ENCODE measurements around the gene UGT2A3. TPM values are rescaled to one million over a fixed set of nuclear protein-coding genes. Genes with fewer than 3 reads are reported as not detected.

Gene UGT2A3
- under 1 TPM in 3 of 4 donors, not detected in 1; 0.13 to 0.46 (median 0.13) TPM for total RNA-seq

DNA sequence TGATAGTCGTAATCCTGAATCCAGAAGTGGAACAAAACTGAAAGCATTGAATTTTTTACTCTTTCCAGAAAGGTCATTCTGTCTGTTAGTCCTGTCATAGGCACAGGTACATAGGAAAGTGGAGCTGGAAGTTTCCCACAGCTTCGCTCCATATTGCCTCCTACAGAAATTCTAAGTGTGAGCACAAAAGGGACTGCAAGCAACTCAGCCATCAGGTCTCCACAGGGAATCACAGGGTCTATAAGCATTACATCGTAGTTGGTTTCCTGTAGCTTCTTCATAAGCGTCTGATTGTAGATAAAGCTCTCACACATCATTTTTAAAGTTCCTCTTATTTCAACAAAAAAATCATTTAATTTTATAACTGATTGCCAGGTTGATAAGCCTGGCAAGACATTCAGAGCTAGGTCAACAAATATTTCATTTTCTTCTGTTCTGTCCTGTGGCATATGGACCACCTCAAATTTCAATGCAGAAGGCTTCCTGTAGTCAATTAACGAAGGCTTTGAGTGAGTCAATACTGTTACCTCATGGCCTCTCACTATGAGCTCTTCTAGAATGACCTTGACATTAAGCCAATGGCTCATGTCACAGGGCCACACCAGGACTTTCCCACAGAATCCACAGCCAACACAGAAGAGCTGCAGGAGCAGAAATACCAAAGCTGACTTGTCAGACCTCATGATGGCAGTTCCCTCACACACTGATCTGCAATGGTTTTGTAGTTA lies at the start of gene UGT2A3:
Gene UGT2A3 (minus strand): TSS at position 727 of the 728 bp plus-strand sequence. CDS start 44 bp downstream, at position 683.
- TF ChIP-seq, protein P1, sequence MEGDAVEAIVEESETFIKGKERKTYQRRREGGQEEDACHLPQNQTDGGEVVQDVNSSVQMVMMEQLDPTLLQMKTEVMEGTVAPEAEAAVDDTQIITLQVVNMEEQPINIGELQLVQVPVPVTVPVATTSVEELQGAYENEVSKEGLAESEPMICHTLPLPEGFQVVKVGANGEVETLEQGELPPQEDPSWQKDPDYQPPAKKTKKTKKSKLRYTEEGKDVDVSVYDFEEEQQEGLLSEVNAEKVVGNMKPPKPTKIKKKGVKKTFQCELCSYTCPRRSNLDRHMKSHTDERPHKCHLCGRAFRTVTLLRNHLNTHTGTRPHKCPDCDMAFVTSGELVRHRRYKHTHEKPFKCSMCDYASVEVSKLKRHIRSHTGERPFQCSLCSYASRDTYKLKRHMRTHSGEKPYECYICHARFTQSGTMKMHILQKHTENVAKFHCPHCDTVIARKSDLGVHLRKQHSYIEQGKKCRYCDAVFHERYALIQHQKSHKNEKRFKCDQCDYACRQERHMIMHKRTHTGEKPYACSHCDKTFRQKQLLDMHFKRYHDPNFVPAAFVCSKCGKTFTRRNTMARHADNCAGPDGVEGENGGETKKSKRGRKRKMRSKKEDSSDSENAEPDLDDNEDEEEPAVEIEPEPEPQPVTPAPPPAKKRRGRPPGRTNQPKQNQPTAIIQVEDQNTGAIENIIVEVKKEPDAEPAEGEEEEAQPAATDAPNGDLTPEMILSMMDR (IDR thresholded peaks at IDR 0.05 in 4 of 5, conservative IDR thresholded peaks at IDR 0.05 in 1 of 5), result no peak
- no peak for TF ChIP-seq POLR2A (IDR thresholded peaks at IDR 0.05)
- intact Hi-C loops (cut with DNase I; ENCODE audit: low total_unique reads) (no loop called here), in situ Hi-C loops (cut with MboI; ENCODE audit: low sequenced_read_pairs in 4 of 4) (no loop called here)
- ATAC-seq (no peak), DNase-seq (no peak)
- Histone ChIP-seq H3K4me3 (no peak within 1 kb of the TSS), H3K4me1 (no peaks in the 10 kb centered on the region), H3K27ac (no peak within 1 kb of the TSS), H3K9me3 (no peaks in the 10 kb centered on the region), H3K36me3 (no peaks in the 10 kb centered on the region), H3K27me3 (no peaks in the 10 kb centered on the region)

DNA sequence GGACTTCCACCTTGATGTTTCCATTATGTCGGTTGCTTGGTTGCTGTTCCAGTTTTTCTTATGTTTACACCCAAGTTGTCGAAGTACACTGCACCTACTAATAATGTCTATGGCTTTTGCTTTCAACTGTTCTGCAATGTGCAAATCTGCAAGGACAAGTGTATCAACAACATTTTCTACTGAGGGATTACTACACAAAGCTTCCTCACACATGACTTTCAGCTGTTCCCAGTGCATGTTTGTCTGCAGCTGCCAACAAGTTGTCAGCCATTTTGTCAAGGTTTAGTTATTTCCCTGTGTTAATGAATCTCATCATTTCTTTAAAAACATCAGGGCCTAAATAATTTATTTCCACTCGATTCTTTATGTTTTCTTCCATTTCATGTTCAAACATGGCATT lies 45.4 kb upstream of the UGT2A3 start:
- ATAC-seq, result no peak
- TF ChIP-seq, protein P1 (IDR thresholded peaks at IDR 0.05 in 4 of 5, conservative IDR thresholded peaks at IDR 0.05 in 1 of 5), result no peak
- TF ChIP-seq POLR2A (IDR thresholded peaks at IDR 0.05), result no peak
- intact Hi-C loops (cut with DNase I; ENCODE audit: low total_unique reads) (no loop called here), in situ Hi-C loops (cut with MboI; ENCODE audit: low sequenced_read_pairs in 4 of 4) (no loop called here)
- Histone ChIP-seq H3K27me3 (no peaks in the 10 kb centered on the region), H3K36me3 (no peaks in the 10 kb centered on the region), H3K9me3 (no peaks in the 10 kb centered on the region), H3K4me1 (no peaks in the 10 kb centered on the region), H3K27ac (no peak overlapping the region), H3K4me3 (no peak overlapping the region)
- no peak for DNase-seq

DNA sequence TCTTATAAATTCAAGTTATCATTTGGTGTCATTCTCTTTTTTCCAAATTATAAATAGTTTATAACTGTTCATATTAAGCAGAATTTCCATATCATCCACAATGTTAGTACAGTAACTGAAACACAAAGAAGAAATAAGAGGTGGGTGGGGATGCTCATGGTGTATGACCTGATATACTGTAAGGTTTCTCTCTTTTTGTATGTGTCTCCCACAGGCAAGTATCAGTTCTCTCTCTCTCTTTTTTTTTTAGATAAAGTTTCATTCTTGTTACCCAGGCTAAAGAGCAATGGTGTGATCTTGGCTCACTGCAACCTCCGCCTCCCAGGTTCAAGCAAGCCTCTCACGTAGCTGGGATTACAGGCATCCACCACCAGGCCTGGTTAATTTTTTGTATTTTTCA lies 43.7 kb upstream of the UGT2A3 start:
- DNase-seq, result no peak
- in situ Hi-C loops (cut with MboI; ENCODE audit: low sequenced_read_pairs in 4 of 4) (no loop called here), intact Hi-C loops (cut with DNase I; ENCODE audit: low total_unique reads) (no loop called here)
- no peak for ATAC-seq
- H3K4me3 ChIP-seq, result no peak overlapping the region
- no peaks in the 10 kb centered on the region for H3K4me1 ChIP-seq
- no peaks in the 10 kb centered on the region for H3K9me3 ChIP-seq
- no peak for TF ChIP-seq POLR2A (IDR thresholded peaks at IDR 0.05)
- TF ChIP-seq, protein P1 (IDR thresholded peaks at IDR 0.05 in 4 of 5, conservative IDR thresholded peaks at IDR 0.05 in 1 of 5), result no peak
- no peak overlapping the region for H3K27ac ChIP-seq
- no peaks in the 10 kb centered on the region for H3K36me3 ChIP-seq
- H3K27me3 ChIP-seq, result no peaks in the 10 kb centered on the region

DNA sequence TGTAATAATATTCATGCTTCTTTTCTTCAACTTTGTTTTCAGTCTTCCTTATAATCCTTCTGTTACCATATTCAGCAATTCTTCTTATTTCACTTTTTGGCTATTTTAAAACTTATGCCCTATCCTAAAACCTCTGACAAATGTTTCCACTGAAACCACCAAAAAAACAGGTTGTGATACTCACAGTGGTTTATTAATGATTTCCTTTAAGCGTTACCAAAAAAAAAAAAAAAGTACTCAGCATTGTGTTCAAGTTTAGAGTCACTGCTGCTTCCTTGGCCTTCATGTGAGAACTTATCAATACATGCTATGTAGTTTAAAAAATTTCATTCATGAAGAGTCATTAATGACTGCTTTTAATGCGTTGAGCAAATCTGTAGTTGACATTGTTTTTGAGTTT lies 35.4 kb upstream of the UGT2A3 start:
- no peaks in the 10 kb centered on the region for H3K9me3 ChIP-seq
- intact Hi-C loops (cut with DNase I; ENCODE audit: low total_unique reads), result no loop called here
- H3K27ac ChIP-seq, result no peak overlapping the region
- in situ Hi-C loops (cut with MboI; ENCODE audit: low sequenced_read_pairs in 4 of 4), result no loop called here
- no peaks in the 10 kb centered on the region for H3K36me3 ChIP-seq
- no peaks in the 10 kb centered on the region for H3K27me3 ChIP-seq
- H3K4me1 ChIP-seq, result no peaks in the 10 kb centered on the region
- ATAC-seq, result no peak
- H3K4me3 ChIP-seq, result no peak overlapping the region
- TF ChIP-seq POLR2A (IDR thresholded peaks at IDR 0.05), result no peak
- TF ChIP-seq, protein P1 (IDR thresholded peaks at IDR 0.05 in 4 of 5, conservative IDR thresholded peaks at IDR 0.05 in 1 of 5), result no peak
- no peak for DNase-seq

DNA sequence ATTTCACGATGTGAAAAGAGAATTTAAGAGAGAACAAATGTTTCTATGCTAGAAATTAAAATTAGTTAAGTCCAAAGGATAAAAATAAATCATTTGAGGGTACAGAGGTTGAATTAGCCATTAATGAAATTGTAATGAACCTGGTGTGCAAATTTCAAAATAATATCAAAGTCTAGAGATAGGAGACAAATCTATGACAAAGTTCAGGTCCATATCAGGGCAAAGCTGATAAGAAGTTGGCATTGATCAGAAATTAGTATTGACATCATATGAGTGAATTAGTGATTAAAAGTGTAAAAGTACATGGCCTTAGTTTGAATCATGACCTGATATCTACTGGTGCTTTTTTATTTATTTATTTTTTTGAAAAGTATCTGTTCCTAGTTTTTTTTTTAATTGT lies 33.8 kb upstream of the UGT2A3 start:
- H3K9me3 ChIP-seq, result no peaks in the 10 kb centered on the region
- in situ Hi-C loops (cut with MboI; ENCODE audit: low sequenced_read_pairs in 4 of 4) (no loop called here), intact Hi-C loops (cut with DNase I; ENCODE audit: low total_unique reads) (no loop called here)
- H3K36me3 ChIP-seq, result no peaks in the 10 kb centered on the region
- ATAC-seq (no peak), DNase-seq (no peak)
- no peak overlapping the region for H3K4me3 ChIP-seq
- H3K27ac ChIP-seq, result no peak overlapping the region
- H3K4me1 ChIP-seq, result no peaks in the 10 kb centered on the region
- no peak for TF ChIP-seq POLR2A (IDR thresholded peaks at IDR 0.05)
- TF ChIP-seq, protein P1 (IDR thresholded peaks at IDR 0.05 in 4 of 5, conservative IDR thresholded peaks at IDR 0.05 in 1 of 5), result no peak
- no peaks in the 10 kb centered on the region for H3K27me3 ChIP-seq

All from gastrocnemius medialis (tissue), 4 donors.